ENCODE data around the gene RBM4. TPM values are rescaled to one million over a fixed set of nuclear protein-coding genes. Genes with fewer than 3 reads are reported as not detected.

RBM4 gene
- total RNA-seq, 2 experiments from 2014 or later = 108 to 114 TPM

- H3K9me3 Mint-ChIP-seq = no peaks in the 10 kb centered on the region
- DNase-seq (no peak), ATAC-seq (no peak)
- ChIA-PET POLR2A (interaction anchor here (1.0 to 27.4 kb wide), 4 partner anchors 6 to 30 kb away, joined by 3 to 558 read pairs (median 281); partner anchors contain the start of genes RBM14 and RBM4), CTCF (interaction anchor here (1.0 to 1.8 kb wide), 2 partner anchors 8 to 48 kb away, joined by 3 to 7 read pairs; partner anchors contain the start of gene RBM4B)
- no peak for TF ChIP-seq CTCF (IDR thresholded peaks at IDR 0.05)
- H3K27me3 Mint-ChIP-seq = no peaks in the 10 kb centered on the region
- no peak overlapping the region for H3K4me3 Mint-ChIP-seq
- intact Hi-C loops (cut with micrococcal nuclease) = no loop called here
- H3K27ac Mint-ChIP-seq = no peak overlapping the region
- peaks cover 75% of the 10 kb centered on the region for H3K36me3 Mint-ChIP-seq (ENCODE audit: low read depth)
- peaks cover 30% of the 10 kb centered on the region for H3K4me1 Mint-ChIP-seq (ENCODE audit: low read depth)
Observed at GRCh38 chr11:66629356-66629755, 9.1 kb upstream of the RBM4 start.

- no peak overlapping the region for H3K27ac Mint-ChIP-seq
- no peaks in the 10 kb centered on the region for H3K27me3 Mint-ChIP-seq
- ChIA-PET CTCF (interaction anchor here (1.2 to 1.6 kb wide), 3 partner anchors 8 to 47 kb away, joined by 3 to 6 read pairs (median 4); partner anchors contain the start of gene RBM4B), POLR2A (interaction anchor here (16.1 to 27.4 kb wide), 2 partner anchors 6 to 8 kb away, joined by 558 read pairs; partner anchors contain the start of genes RBM14 and RBM4)
- no peak for TF ChIP-seq CTCF (IDR thresholded peaks at IDR 0.05)
- no peak overlapping the region for H3K4me3 Mint-ChIP-seq
- no peak for DNase-seq
- peaks cover 2% of the 10 kb centered on the region for H3K9me3 Mint-ChIP-seq
- peaks cover 37% of the 10 kb centered on the region for H3K4me1 Mint-ChIP-seq (ENCODE audit: low read depth)
- no peak for ATAC-seq
- H3K36me3 Mint-ChIP-seq (ENCODE audit: low read depth) = peaks cover 61% of the 10 kb centered on the region
- intact Hi-C loops (cut with micrococcal nuclease) = no loop called here
Observed at GRCh38 chr11:66631883-66632282, 6.6 kb upstream of the RBM4 start.

GRCh38 chr11:66632952-66633351 lies 5.6 kb upstream of the RBM4 start:
- Mint-ChIP-seq H3K27ac (no peak overlapping the region), H3K36me3 (ENCODE audit: low read depth) (peaks cover 59% of the 10 kb centered on the region), H3K9me3 (peaks cover 2% of the 10 kb centered on the region), H3K27me3 (no peaks in the 10 kb centered on the region), H3K4me1 (ENCODE audit: low read depth) (peaks cover 39% of the 10 kb centered on the region), H3K4me3 (no peak overlapping the region)
- ChIA-PET CTCF (no interaction called here), POLR2A (interaction anchor here (0.7 to 27.4 kb wide), 3 partner anchors 9 to 362 kb away, joined by 3 to 558 read pairs (median 3); partner anchors contain the start of gene RBM14)
- DNase-seq (no peak), ATAC-seq (no peak)
- intact Hi-C loops (cut with micrococcal nuclease) = no loop called here
- TF ChIP-seq CTCF (IDR thresholded peaks at IDR 0.05) = no peak

- intact Hi-C loops (cut with micrococcal nuclease) = loop anchor here (5.0 kb wide), 1 partner anchor 41 kb away; the partner anchor contains the start of gene RBM4B
- peaks cover 2% of the 10 kb centered on the region for H3K9me3 Mint-ChIP-seq
- H3K4me3 Mint-ChIP-seq = peak overlapping the region; percentile 7
- H3K27me3 Mint-ChIP-seq = no peaks in the 10 kb centered on the region
- ATAC-seq = no peak
- H3K36me3 Mint-ChIP-seq (ENCODE audit: low read depth) = peaks cover 66% of the 10 kb centered on the region
- TF ChIP-seq CTCF (IDR thresholded peaks at IDR 0.05) = no peak
- ChIA-PET POLR2A (interaction anchor here (3.1 to 27.4 kb wide), 3 partner anchors 12 to 91 kb away, joined by 14 to 558 read pairs (median 63); partner anchors contain the start of genes ACTN3, RBM14 and ZDHHC24), CTCF (interaction anchor here (1.0 to 4.3 kb wide), 2 partner anchors 9 to 41 kb away, joined by 3 to 29 read pairs; partner anchors contain the start of gene RBM4B)
- H3K27ac Mint-ChIP-seq = peak overlapping the region; percentile 90
- no peak for DNase-seq
- peaks cover 43% of the 10 kb centered on the region for H3K4me1 Mint-ChIP-seq (ENCODE audit: low read depth)
Observed at GRCh38 chr11:66636411-66636810, 2.1 kb upstream of the RBM4 start.

GRCh38 chr11:66637557-66638176 lies 836 bp upstream of the RBM4 start:
- TF ChIP-seq CTCF (IDR thresholded peaks at IDR 0.05) = no peak

More at GRCh38 chr11:66637557-66638176, 836 bp upstream of the RBM4 start:
- POLR2A ChIA-PET = interaction anchor here (0.6 to 27.4 kb wide), 16 partner anchors 10 to 576 kb away, joined by 3 to 558 read pairs (median 8); partner anchors contain the start of genes ACTN3, RBM14, RBM4B and ZDHHC24
- Mint-ChIP-seq H3K36me3 (ENCODE audit: low read depth) (peaks cover 70% of the 10 kb centered on the region), H3K27me3 (no peaks in the 10 kb centered on the region), H3K4me1 (ENCODE audit: low read depth) (peaks cover 48% of the 10 kb centered on the region), H3K27ac (peak overlapping the region; percentile 90), H3K4me3 (peak overlapping the region; percentile 83), H3K9me3 (peaks cover 2% of the 10 kb centered on the region)
- ATAC-seq (no peak), DNase-seq (no peak)
- intact Hi-C loops (cut with micrococcal nuclease) = loop anchor here (2.0 to 5.0 kb wide), 2 partner anchors 19 to 40 kb away; partner anchors contain the start of gene RBM4B
- CTCF ChIA-PET = interaction anchor here (0.7 to 4.3 kb wide), 15 partner anchors 8 to 220 kb away, joined by 3 to 29 read pairs (median 4); partner anchors contain the start of genes CCDC87, CCS, MRPL11 and RBM14

All from activated CD8-positive, alpha-beta T cell treated with anti-CD3 and anti-CD28 coated beads for 36 hours (primary cell).